ENCODE results near the gene SLC6A18. TPM values are rescaled to one million over a fixed set of nuclear protein-coding genes. Genes with fewer than 3 reads are reported as not detected.
"Not testable (repeated sequence)": the region's sequence is repeated elsewhere in the genome, so short reads cannot be mapped to it uniquely, and the experiment has no call there.

The SLC6A18 gene
- total and polyA plus RNA-seq, 7 donors: not detected

DNA sequence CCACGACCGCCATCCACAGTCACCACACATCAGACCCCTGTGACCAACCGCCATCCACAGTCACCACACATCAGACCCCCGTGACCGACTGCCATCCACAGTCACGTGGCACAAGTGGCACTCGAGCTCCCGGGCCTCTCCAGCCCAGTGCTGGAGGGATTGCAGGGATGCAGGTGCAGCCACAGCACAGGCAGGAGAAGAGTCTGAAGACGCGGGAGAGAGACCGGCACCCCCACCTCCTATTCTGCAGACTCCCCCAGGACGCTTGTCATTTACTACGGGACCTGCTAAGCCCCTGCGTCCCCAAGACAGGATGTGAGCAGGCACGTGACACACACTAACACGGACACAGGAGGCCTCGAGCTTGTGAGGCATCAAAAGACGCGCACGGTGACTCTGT, 48.6 kb downstream of the SLC6A18 start:
- Histone ChIP-seq H3K36me3 (ENCODE audit: insufficient read depth in 1 of 2, low read depth in 1 of 2) (no peaks in the 10 kb centered on the region), H3K4me3 (no peak overlapping the region), H3K27me3 (ENCODE audit: insufficient read depth in 3 of 3, low read length in 2 of 3) (no peaks in the 10 kb centered on the region), H3K9me3 (no peaks in the 10 kb centered on the region), H3K27ac (no peak overlapping the region), H3K4me1 (no peaks in the 10 kb centered on the region)
- WGBS, 3 donors: 95% methylated on average over 20 of the region's 20 CpGs
- TF ChIP-seq, protein P1, sequence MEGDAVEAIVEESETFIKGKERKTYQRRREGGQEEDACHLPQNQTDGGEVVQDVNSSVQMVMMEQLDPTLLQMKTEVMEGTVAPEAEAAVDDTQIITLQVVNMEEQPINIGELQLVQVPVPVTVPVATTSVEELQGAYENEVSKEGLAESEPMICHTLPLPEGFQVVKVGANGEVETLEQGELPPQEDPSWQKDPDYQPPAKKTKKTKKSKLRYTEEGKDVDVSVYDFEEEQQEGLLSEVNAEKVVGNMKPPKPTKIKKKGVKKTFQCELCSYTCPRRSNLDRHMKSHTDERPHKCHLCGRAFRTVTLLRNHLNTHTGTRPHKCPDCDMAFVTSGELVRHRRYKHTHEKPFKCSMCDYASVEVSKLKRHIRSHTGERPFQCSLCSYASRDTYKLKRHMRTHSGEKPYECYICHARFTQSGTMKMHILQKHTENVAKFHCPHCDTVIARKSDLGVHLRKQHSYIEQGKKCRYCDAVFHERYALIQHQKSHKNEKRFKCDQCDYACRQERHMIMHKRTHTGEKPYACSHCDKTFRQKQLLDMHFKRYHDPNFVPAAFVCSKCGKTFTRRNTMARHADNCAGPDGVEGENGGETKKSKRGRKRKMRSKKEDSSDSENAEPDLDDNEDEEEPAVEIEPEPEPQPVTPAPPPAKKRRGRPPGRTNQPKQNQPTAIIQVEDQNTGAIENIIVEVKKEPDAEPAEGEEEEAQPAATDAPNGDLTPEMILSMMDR (IDR thresholded peaks at IDR 0.05): no peak
- no peak for ATAC-seq
- intact Hi-C loops (cut with DNase I): no loop called here
- no peak for DNase-seq

- H3K36me3 ChIP-seq (ENCODE audit: insufficient read depth in 1 of 2, low read depth in 1 of 2): no peaks in the 10 kb centered on the region
- H3K27ac ChIP-seq: no peak overlapping the region
- H3K4me3 ChIP-seq: no peak overlapping the region
- WGBS, 3 donors: 85 to 87% (median 85%) methylated on average over 16 of the region's 16 CpGs
- no peaks in the 10 kb centered on the region for H3K27me3 ChIP-seq (ENCODE audit: insufficient read depth in 3 of 3, low read length in 2 of 3)
- no peaks in the 10 kb centered on the region for H3K4me1 ChIP-seq
- H3K9me3 ChIP-seq: no peaks in the 10 kb centered on the region
- ATAC-seq (no peak), DNase-seq (no peak)
- TF ChIP-seq, protein P1 (IDR thresholded peaks at IDR 0.05): no peak
- intact Hi-C loops (cut with DNase I): no loop called here
Observed at GRCh38 chr5:1274471-1274870, 49.3 kb downstream of the SLC6A18 start.

GRCh38 chr5:1275397-1276391, 50.5 kb downstream of the SLC6A18 start:
- DNase-seq; ATAC-seq; H3K4me1 ChIP-seq; intact Hi-C loops (cut with DNase I); H3K36me3 ChIP-seq (ENCODE audit: insufficient read depth in 1 of 2, low read depth in 1 of 2); H3K27me3 ChIP-seq (ENCODE audit: insufficient read depth in 3 of 3, low read length in 2 of 3); H3K4me3 ChIP-seq; H3K9me3 ChIP-seq; H3K27ac ChIP-seq: not testable (repeated sequence)
- 69 to 79% (median 75%) methylated on average over 10 of the region's 10 CpGs for WGBS, 3 donors

- intact Hi-C loops (cut with DNase I): no loop called here
- Histone ChIP-seq H3K27me3 (ENCODE audit: insufficient read depth in 3 of 3, low read length in 2 of 3) (no peaks in the 10 kb centered on the region), H3K36me3 (ENCODE audit: insufficient read depth in 1 of 2, low read depth in 1 of 2) (no peaks in the 10 kb centered on the region), H3K4me1 (no peaks in the 10 kb centered on the region), H3K9me3 (no peaks in the 10 kb centered on the region), H3K4me3 (no peak overlapping the region), H3K27ac (no peak overlapping the region)
- WGBS, 3 donors: 84 to 85% (median 85%) methylated on average over 20 of the region's 20 CpGs
- ATAC-seq: no peak
- TF ChIP-seq, protein P1 (IDR thresholded peaks at IDR 0.05): no peak
- DNase-seq: no peak
Observed at GRCh38 chr5:1276930-1277329, 51.7 kb downstream of the SLC6A18 start.

- DNase-seq (no peak), ATAC-seq (no peak)
- TF ChIP-seq, protein P1 (IDR thresholded peaks at IDR 0.05): no peak
- H3K36me3 ChIP-seq (ENCODE audit: insufficient read depth in 1 of 2, low read depth in 1 of 2): no peaks in the 10 kb centered on the region
- H3K9me3 ChIP-seq: no peaks in the 10 kb centered on the region
- no peaks in the 10 kb centered on the region for H3K4me1 ChIP-seq
- intact Hi-C loops (cut with DNase I): no loop called here
- 83 to 88% (median 83%) methylated on average over 20 to 21 of the region's 21 CpGs for WGBS, 3 donors
- no peak overlapping the region for H3K27ac ChIP-seq
- H3K27me3 ChIP-seq (ENCODE audit: insufficient read depth in 3 of 3, low read length in 2 of 3): no peaks in the 10 kb centered on the region
- no peak overlapping the region for H3K4me3 ChIP-seq
Observed at GRCh38 chr5:1277331-1277730, 52.1 kb downstream of the SLC6A18 start.
